ENCODE results near the gene OR10H5.

- TF ChIP-seq CTCF (IDR thresholded peaks at IDR 0.05 in 8 of 11, conservative IDR thresholded peaks at IDR 0.05 in 3 of 11) (no peak), POLR2AphosphoS5 (IDR thresholded peaks at IDR 0.05) (no peak)
These were observed 12.2 kb upstream of the OR10H5 start for GRCh38 chr19:15775249-15775648.

Measured in spleen (tissue), 7 donors.